ENCODE data around the gene SLC25A42. TPM values are rescaled to one million over a fixed set of nuclear protein-coding genes. Genes with fewer than 3 reads are reported as not detected.
A peak's percentile ranks its signal among the peaks of the same experiment; 100 is the strongest.

The SLC25A42 gene
- total and polyA plus RNA-seq, 2 of the 13 experiments (the other 11 are each of a cell fraction or from before 2014, with no cell fraction given), result 12.8 to 18.3 TPM

GRCh38 chr19:19031891-19032290, 31.9 kb upstream of the SLC25A42 start:
- Histone ChIP-seq H3K36me3 (replicated peaks in 1 of 2; ENCODE audit: control insufficient read depth in 1 of 2, insufficient read depth in 2 of 2, low read length in 2 of 2) (peaks cover 9 to 35% of the 10 kb centered on the region in 2 experiments), H2AFZ (ENCODE audit: low read length) (no peak overlapping the region), H3K4me1 (ENCODE audit: insufficient read depth, low read length) (peaks cover 42% of the 10 kb centered on the region), H3K27ac (ENCODE audit: extremely low read length, insufficient read depth, low read length) (no peak overlapping the region), H3K9me3 (ENCODE audit: low read length) (no peaks in the 10 kb centered on the region), H3K4me3 (replicated peaks in 1 of 3; ENCODE audit: insufficient read depth in 1 of 3, low read depth in 2 of 3, low read length in 3 of 3) (peak overlapping the region in 1 of 3 experiments; percentile 93; a peak in 2 of 6 replicates), H3K27me3 (ENCODE audit: control insufficient read depth in 1 of 2, insufficient read depth in 2 of 2, low read length in 2 of 2) (no peaks in the 10 kb centered on the region; a peak in 1 of 5 replicates), H4K20me1 (ENCODE audit: insufficient read depth, low read length) (peaks cover 7% of the 10 kb centered on the region; the same call in 1 of the 2 replicates), H3K9ac (ENCODE audit: insufficient read depth, low read depth, low read length) (peak overlapping the region; percentile 94; the same call in 1 of the 2 replicates), H3K79me2 (ENCODE audit: insufficient read depth, low read length) (peaks cover 45% of the 10 kb centered on the region), H3K4me2 (ENCODE audit: low read depth, low read length) (peak overlapping the region; percentile 95)
- intact Hi-C loops (cut with micrococcal nuclease; ENCODE audit: unreplicated experiment) (loop anchor here (2.0 kb wide), 1 partner anchor 31 kb away; the partner anchor contains the start of gene SLC25A42), in situ Hi-C loops (cut with HindIII; ENCODE audit: extremely low pct_ligation_motif_present, low pct_unique_long_range_greater_than_20kb) (no loop called here)
- ATAC-seq, result no peak
- DNase-seq (ENCODE audit: low spot score), result no peak
- ChIA-PET CTCF (ENCODE audit: low intra/inter-chr PET ratio, low total read pairs) (no interaction called here), POLR2A (no interaction called here)
- 94% methylated on average over 5 of the region's 5 CpGs for WGBS (ENCODE audit: low lambda C conversion rate)
- no peak for TF ChIP-seq ZNF746 (CRISPR knock-in tag; IDR thresholded peaks at IDR 0.05)
- TF ChIP-seq RBFOX2 (IDR thresholded peaks at IDR 0.05; ENCODE audit: low read depth, low read length), result no peak
- no peak for TF ChIP-seq SUZ12 (IDR thresholded peaks at IDR 0.05; ENCODE audit: low read depth, low read length)
- TF ChIP-seq ZNF704 (CRISPR knock-in tag; IDR thresholded peaks at IDR 0.05; ENCODE audit: borderline replicate concordance), result no peak
- TF ChIP-seq ZNF446 (CRISPR knock-in tag; IDR thresholded peaks at IDR 0.05), result no peak
- TF ChIP-seq TEF (CRISPR knock-in tag; IDR thresholded peaks at IDR 0.05), result no peak
- no peak for TF ChIP-seq ZNF556 (CRISPR knock-in tag; IDR thresholded peaks at IDR 0.05; ENCODE audit: borderline replicate concordance)
- no peak for TF ChIP-seq ARID2 (CRISPR knock-in tag; IDR thresholded peaks at IDR 0.05; ENCODE audit: borderline replicate concordance)
- no peak for TF ChIP-seq RXRB (CRISPR knock-in tag; IDR thresholded peaks at IDR 0.05; ENCODE audit: borderline replicate concordance)
- no peak for TF ChIP-seq DPF2 (CRISPR knock-in tag; IDR thresholded peaks at IDR 0.05; ENCODE audit: borderline replicate concordance, low read depth)
- no peak for TF ChIP-seq NR2F6 (IDR thresholded peaks at IDR 0.05)
- TF ChIP-seq NR2F6 (CRISPR knock-in tag; IDR thresholded peaks at IDR 0.05), result no peak
- no peak for TF ChIP-seq HNF4G (IDR thresholded peaks at IDR 0.05; ENCODE audit: borderline replicate concordance, low read depth, low read length)
- no peak for TF ChIP-seq HNF4G (CRISPR knock-in tag; IDR thresholded peaks at IDR 0.05; ENCODE audit: borderline replicate concordance, low read depth)
- TF ChIP-seq ZMYM2 (CRISPR knock-in tag; IDR thresholded peaks at IDR 0.05), result no peak
- no peak for TF ChIP-seq DMAP1 (CRISPR knock-in tag; IDR thresholded peaks at IDR 0.05)
- TF ChIP-seq HMGA1 (CRISPR knock-in tag; conservative IDR thresholded peaks at IDR 0.05), result no peak
- no peak for TF ChIP-seq MAFK (conservative IDR thresholded peaks at IDR 0.05 in 1 of 2, IDR thresholded peaks at IDR 0.05 in 1 of 2; ENCODE audit: low read length in 2 of 2)
- no peak for TF ChIP-seq ZNF430 (CRISPR knock-in tag; IDR thresholded peaks at IDR 0.05)
- TF ChIP-seq NFATC3 (CRISPR knock-in tag; IDR thresholded peaks at IDR 0.05), result no peak
- TF ChIP-seq ZBTB7A (CRISPR knock-in tag; IDR thresholded peaks at IDR 0.05), result no peak
- TF ChIP-seq ATF7-NPFF (CRISPR knock-in tag; IDR thresholded peaks at IDR 0.05; ENCODE audit: low read depth), result no peak
- BruUV-seq (replicated peaks), result no TSS peak
- FAIRE-seq, result no peak

All from HepG2 (cell line).